H9 (cell line): ENCODE data around the gene ING5. TPM values are rescaled to one million over a fixed set of nuclear protein-coding genes. Genes with fewer than 3 reads are reported as not detected.

ENCODE experiments used
- DNase-seq: peaks from one replicate; pipeline ENCODE4 v3.0.0-alpha.2; 2017
- H2AFZ ChIP-seq: one replicate; pipeline ENCODE4 v1.6.1; 2013; ENCODE audit warnings: mild to moderate bottlenecking, low read length, control low read depth, moderate library complexity
- H2AK5ac ChIP-seq: 2 replicates; pipeline ENCODE4 v1.6.1; 2013; ENCODE audit warnings: low read length, control low read depth, mixed read lengths; ENCODE audit not compliant: insufficient read length
- H2BK120ac ChIP-seq: one replicate; pipeline ENCODE4 v1.6.1; 2013; ENCODE audit warnings: low read depth, mild to moderate bottlenecking, low read length, control low read depth, inconsistent platforms; ENCODE audit not compliant: poor library complexity, severe bottlenecking
- H2BK12ac ChIP-seq: 2 replicates; pipeline ENCODE4 v1.6.1; 2013; ENCODE audit warnings: low read length, control low read depth, mixed read lengths, low read depth; ENCODE audit not compliant: insufficient read length
- H2BK15ac ChIP-seq: 2 replicates; pipeline ENCODE4 v1.6.1; 2013; ENCODE audit warnings: low read depth, low read length, control low read depth
- H2BK20ac ChIP-seq: one replicate; pipeline ENCODE4 v1.6.1; 2013; ENCODE audit warnings: low read depth, mild to moderate bottlenecking, low read length, control low read depth, inconsistent platforms; ENCODE audit not compliant: poor library complexity, severe bottlenecking
- H2BK5ac ChIP-seq: 2 replicates; pipeline ENCODE4 v1.6.1; 2013; ENCODE audit warnings: low read length, control low read depth, mixed read lengths; ENCODE audit not compliant: insufficient read length
- H3K14ac ChIP-seq: 2 replicates; pipeline ENCODE4 v1.6.1; 2013; ENCODE audit warnings: low read length, control low read depth; ENCODE audit not compliant: insufficient read depth
- H3K18ac ChIP-seq: 2 replicates; pipeline ENCODE4 v1.6.1; 2013; ENCODE audit warnings: low read depth, mild to moderate bottlenecking, mixed read lengths, low read length, control low read depth; ENCODE audit not compliant: insufficient read length
- H3K23ac ChIP-seq: 2 replicates; pipeline ENCODE4 v1.6.1; 2013; ENCODE audit warnings: low read length, control low read depth, mixed read lengths, low read depth; ENCODE audit not compliant: insufficient read length
- H3K23me2 ChIP-seq: 2 replicates; pipeline ENCODE4 v1.6.1; 2013; ENCODE audit warnings: low read depth, mild to moderate bottlenecking, mixed read lengths, low read length, control low read depth; ENCODE audit not compliant: insufficient read length, poor library complexity, severe bottlenecking
- H3K27ac ChIP-seq: 2 replicates; pipeline ENCODE4 v1.5.1; 2013; ENCODE audit warnings: low read length, control low read depth, mixed read lengths, low read depth; ENCODE audit not compliant: insufficient read length
- H3K27me3 ChIP-seq: 2 replicates; pipeline ENCODE4 v1.6.1; 2013; ENCODE audit warnings: low read length, control low read depth, inconsistent platforms; ENCODE audit not compliant: insufficient read depth
- H3K4ac ChIP-seq: 2 replicates; pipeline ENCODE4 v1.6.1; 2013; ENCODE audit warnings: low read depth, mild to moderate bottlenecking, control low read depth, inconsistent platforms, low read length, moderate library complexity
- H3K4me1 ChIP-seq: 2 replicates; pipeline ENCODE4 v1.6.1; 2013; ENCODE audit warnings: low read length, control low read depth, inconsistent platforms; ENCODE audit not compliant: insufficient read depth
- H3K4me2 ChIP-seq: 2 replicates; pipeline ENCODE4 v1.6.1; 2013; ENCODE audit warnings: low read length, control low read depth, mixed read lengths; ENCODE audit not compliant: insufficient read length, insufficient read depth
- H3K56ac ChIP-seq: 2 replicates; pipeline ENCODE4 v1.6.1; 2013; ENCODE audit warnings: low read depth, mild to moderate bottlenecking, mixed read lengths, low read length, control low read depth; ENCODE audit not compliant: insufficient read length
- H3K79me1 ChIP-seq: 2 replicates; pipeline ENCODE4 v1.6.1; 2013; ENCODE audit warnings: low read depth, mild to moderate bottlenecking, moderate library complexity, low read length, control low read depth, inconsistent platforms; ENCODE audit not compliant: insufficient read depth, poor library complexity, severe bottlenecking
- H3K79me2 ChIP-seq: 2 replicates; pipeline ENCODE4 v1.6.1; 2013; ENCODE audit warnings: low read length, control low read depth, inconsistent platforms; ENCODE audit not compliant: insufficient read depth
- H3K9ac ChIP-seq: 2 replicates; pipeline ENCODE4 v1.6.1; 2013; ENCODE audit warnings: low read length, control low read depth, mixed read lengths; ENCODE audit not compliant: insufficient read length; ENCODE audit errors: extremely low read depth
- H3K9me3 ChIP-seq: one replicate; pipeline ENCODE4 v1.6.1; 2013; ENCODE audit warnings: low read depth, low read length, inconsistent platforms; ENCODE audit not compliant: control insufficient read depth
- H3T11ph ChIP-seq: one replicate; pipeline ENCODE4 v1.6.1; 2013; ENCODE audit warnings: mild to moderate bottlenecking, low read length, control low read depth, inconsistent platforms
- H4K20me1 ChIP-seq: one replicate; pipeline ENCODE4 v1.6.1; 2013; ENCODE audit not compliant: control insufficient read depth, insufficient read length, insufficient read depth
- H4K5ac ChIP-seq: 2 replicates; pipeline ENCODE4 v1.6.1; 2013; ENCODE audit warnings: low read depth, mild to moderate bottlenecking, mixed read lengths, low read length, control low read depth; ENCODE audit not compliant: insufficient read length
- H4K8ac ChIP-seq: replicated peaks from 2 replicates; pipeline ENCODE4 v1.6.1; 2013; ENCODE audit warnings: low read length, control low read depth, mixed read lengths, low read depth; ENCODE audit not compliant: insufficient read length
- H4K91ac ChIP-seq: 2 replicates; pipeline ENCODE4 v1.6.1; 2013; ENCODE audit warnings: low read depth, mild to moderate bottlenecking, moderate library complexity, mixed read lengths, low read length, control low read depth; ENCODE audit not compliant: insufficient read length
- H3K27ac Mint-ChIP-seq, 3 experiments: 2 replicates in 2 of 3; 3 replicates in 1 of 3; pipeline ENCODE4 v1.8.0; 2020 to 2021; ENCODE audit warnings: mixed read lengths in 3 of 3, mild to moderate bottlenecking in 1 of 3, moderate library complexity in 1 of 3
- H3K27me3 Mint-ChIP-seq: 2 replicates; pipeline ENCODE4 v1.8.0; 2021; ENCODE audit warnings: low read depth, mild to moderate bottlenecking, moderate library complexity, mixed read lengths
- H3K36me3 Mint-ChIP-seq, 3 experiments: 2 replicates in 2 of 3; 3 replicates in 1 of 3; pipeline ENCODE4 v1.8.0; 2020 to 2021; ENCODE audit warnings: low read depth in 3 of 3, mixed read lengths in 3 of 3; ENCODE audit not compliant: insufficient read depth in 1 of 3
- H3K4me1 Mint-ChIP-seq, 2 experiments: 2 replicates each; pipeline ENCODE4 v1.8.0; 2020; ENCODE audit warnings: mixed read lengths in 2 of 2
- H3K4me3 Mint-ChIP-seq, 2 experiments: 2 replicates in 1 of 2; 3 replicates in 1 of 2; pipeline ENCODE4 v1.8.0; 2020 to 2021; ENCODE audit warnings: mild to moderate bottlenecking in 2 of 2, mixed read lengths in 2 of 2, moderate library complexity in 1 of 2
- H3K9me3 Mint-ChIP-seq, 2 experiments: 2 replicates in 1 of 2; 3 replicates in 1 of 2; pipeline ENCODE4 v1.8.0; 2020; ENCODE audit warnings: mild to moderate bottlenecking in 2 of 2, mixed read lengths in 2 of 2, moderate library complexity in 1 of 2
- WGBS: extraction: QIAGEN DNeasy Blood & Tissue Kit; methylation state at CpG from one replicate; pipeline ENCODE4 v1.1.7; 2013; ENCODE audit warnings: missing lambda C conversion rate, low lambda C conversion rate, mixed read lengths; ENCODE audit not compliant: insufficient read length; ENCODE audit errors: extremely low coverage; 5-methylcytosine and 5-hydroxymethylcytosine counted together
- total RNA-seq: library from RNA; stranded (reverse); gene quantifications from 2 replicates; pipeline ENCODE4 v1.2.1, GENCODE V29; 2021
- TF ChIP-seq, protein P1 (sequence below): fragments of 200-600 bp; sonication (generic); conservative IDR thresholded peaks from 3 replicates; pipeline ENCODE4 v1.8.0; 2021; ENCODE audit warnings: antibody characterized with exemption, mild to moderate bottlenecking

ING5 gene
- total RNA-seq, 1 experiment from 2014 or later: 66.0 TPM

DNA sequence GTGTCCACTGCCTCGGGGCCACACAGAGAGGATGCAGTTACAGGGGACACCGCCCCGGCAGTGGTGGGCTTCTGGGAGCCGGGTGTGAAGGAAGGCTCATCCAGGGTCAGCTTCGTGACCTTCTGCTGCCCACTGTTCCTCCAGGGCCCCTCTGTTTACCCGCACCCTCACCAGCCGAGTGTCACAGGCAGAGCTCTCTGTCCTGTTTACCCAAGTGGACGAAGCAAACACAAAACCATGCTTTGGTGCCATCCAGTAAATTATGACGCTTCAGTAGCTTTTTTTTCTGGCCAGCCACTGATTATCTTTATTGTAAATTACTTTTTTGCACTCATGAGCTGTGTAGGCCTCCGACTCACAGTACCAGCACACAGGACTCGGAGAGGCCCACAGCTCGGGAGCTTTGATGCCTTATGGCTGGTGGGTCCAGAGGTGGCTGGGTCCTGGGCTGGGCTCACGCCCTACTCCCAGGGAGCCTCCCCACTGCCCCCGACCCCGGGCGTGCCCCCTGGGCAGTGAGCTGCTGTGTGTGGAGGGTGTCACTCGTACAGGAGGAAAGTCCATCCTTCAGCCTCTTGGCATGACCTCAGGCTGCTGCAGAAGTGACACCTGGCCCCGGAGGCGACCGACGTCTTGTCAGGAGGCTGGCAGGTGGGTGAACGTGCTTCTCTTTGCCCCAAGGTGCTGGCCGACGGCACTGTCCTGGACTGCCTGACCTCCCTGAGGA is 42.4 kb downstream of the ING5 start:
- Histone ChIP-seq H3K79me2 (no peaks in the 10 kb centered on the region), H3K4ac (no peak overlapping the region), H3K4me1 (no peaks in the 10 kb centered on the region), H3K23ac (no peak overlapping the region), H2BK12ac (no peak overlapping the region), H2AFZ (no peak overlapping the region), H2BK120ac (no peak overlapping the region), H3K23me2 (no peaks in the 10 kb centered on the region), H2AK5ac (no peak overlapping the region), H2BK5ac (no peak overlapping the region), H3K27ac (no peak overlapping the region), H3T11ph (no peak overlapping the region), H4K5ac (no peak overlapping the region), H4K20me1 (no peaks in the 10 kb centered on the region), H3K14ac (no peak overlapping the region), H3K18ac (no peak overlapping the region), H4K8ac (no peak overlapping the region), H3K9me3 (no peaks in the 10 kb centered on the region), H2BK20ac (no peak overlapping the region), H3K4me2 (no peak overlapping the region), H2BK15ac (no peak overlapping the region), H3K79me1 (no peaks in the 10 kb centered on the region), H3K27me3 (no peaks in the 10 kb centered on the region), H3K56ac (no peak overlapping the region), H3K9ac (no peak overlapping the region), H4K91ac (no peak overlapping the region)
- H3K27ac Mint-ChIP-seq: no peak overlapping the region
- no CpG with 5 or more reads among the region's 24 CpGs for WGBS
- no peak overlapping the region for H3K4me3 Mint-ChIP-seq
- peaks cover 18 to 34% (median 30%) of the 10 kb centered on the region in 3 experiments; a peak in 6 of 7 replicates for H3K36me3 Mint-ChIP-seq
- no peak for DNase-seq
- TF ChIP-seq, protein P1, sequence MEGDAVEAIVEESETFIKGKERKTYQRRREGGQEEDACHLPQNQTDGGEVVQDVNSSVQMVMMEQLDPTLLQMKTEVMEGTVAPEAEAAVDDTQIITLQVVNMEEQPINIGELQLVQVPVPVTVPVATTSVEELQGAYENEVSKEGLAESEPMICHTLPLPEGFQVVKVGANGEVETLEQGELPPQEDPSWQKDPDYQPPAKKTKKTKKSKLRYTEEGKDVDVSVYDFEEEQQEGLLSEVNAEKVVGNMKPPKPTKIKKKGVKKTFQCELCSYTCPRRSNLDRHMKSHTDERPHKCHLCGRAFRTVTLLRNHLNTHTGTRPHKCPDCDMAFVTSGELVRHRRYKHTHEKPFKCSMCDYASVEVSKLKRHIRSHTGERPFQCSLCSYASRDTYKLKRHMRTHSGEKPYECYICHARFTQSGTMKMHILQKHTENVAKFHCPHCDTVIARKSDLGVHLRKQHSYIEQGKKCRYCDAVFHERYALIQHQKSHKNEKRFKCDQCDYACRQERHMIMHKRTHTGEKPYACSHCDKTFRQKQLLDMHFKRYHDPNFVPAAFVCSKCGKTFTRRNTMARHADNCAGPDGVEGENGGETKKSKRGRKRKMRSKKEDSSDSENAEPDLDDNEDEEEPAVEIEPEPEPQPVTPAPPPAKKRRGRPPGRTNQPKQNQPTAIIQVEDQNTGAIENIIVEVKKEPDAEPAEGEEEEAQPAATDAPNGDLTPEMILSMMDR: no peak
- H3K4me1 Mint-ChIP-seq: no peaks in the 10 kb centered on the region
- no peaks in the 10 kb centered on the region; a peak in 2 of 5 replicates for H3K9me3 Mint-ChIP-seq
- H3K27me3 Mint-ChIP-seq: no peaks in the 10 kb centered on the region
